HL-60 (cell line): Measurements from ENCODE around the gene RGS10.

Experiments used
- CTCF ChIP-seq: IDR thresholded peaks from one replicate; pipeline ENCODE4 v1.5.1; 2011; ENCODE audit warnings: low read length, control low read depth, inconsistent platforms; ENCODE audit not compliant: insufficient read depth
- POLR2AphosphoS5 ChIP-seq: IDR thresholded peaks from 2 replicates; pipeline ENCODE4 v1.6.1; 2012; ENCODE audit warnings: low read depth
- SPI1 ChIP-seq: IDR thresholded peaks from 2 replicates; pipeline ENCODE4 v1.6.1; 2012; ENCODE audit warnings: low read depth, mild to moderate bottlenecking, borderline replicate concordance
- TF ChIP-seq, protein P1 (sequence below): IDR thresholded peaks from 2 replicates; pipeline ENCODE4 v1.6.1; 2012; ENCODE audit warnings: low read depth; ENCODE audit not compliant: insufficient replicate concordance

DNA sequence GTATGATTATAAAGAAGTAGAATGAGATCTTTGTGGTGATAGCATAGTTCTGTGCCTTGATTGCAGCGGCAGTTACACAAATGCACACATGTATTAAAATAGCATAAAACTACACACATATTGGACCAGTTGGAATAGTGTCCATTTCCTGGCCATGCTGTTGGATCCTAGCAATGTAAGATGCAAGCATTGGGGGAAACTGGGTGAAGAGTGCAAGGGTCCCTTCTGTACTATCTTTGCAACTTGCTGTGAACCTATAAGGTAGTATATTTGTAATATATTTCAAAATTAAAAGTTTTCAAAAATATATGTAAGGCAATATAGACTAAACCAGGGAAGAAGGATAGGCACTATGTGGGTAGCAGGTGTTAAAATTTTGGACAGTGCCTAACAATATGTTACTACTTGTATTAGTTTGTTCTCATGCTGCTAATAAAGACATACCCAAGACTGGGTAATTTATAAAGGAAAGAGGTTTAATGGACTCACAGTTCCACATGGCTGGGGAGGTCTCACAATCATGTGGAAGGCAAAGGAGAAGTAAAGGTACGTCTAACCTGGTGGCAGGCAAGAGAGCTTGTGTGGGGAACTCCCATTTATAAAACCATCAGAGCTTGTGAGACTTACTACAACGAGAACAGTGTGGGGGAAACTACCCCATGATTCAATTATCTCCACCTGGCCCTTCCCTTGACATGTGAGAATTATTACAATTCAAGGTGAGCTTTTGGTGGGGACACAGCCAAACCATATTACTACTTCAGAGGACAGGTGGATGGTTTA lies 71.4 kb downstream of the RGS10 start:
- TF ChIP-seq CTCF, result no peak
- TF ChIP-seq, protein P1, sequence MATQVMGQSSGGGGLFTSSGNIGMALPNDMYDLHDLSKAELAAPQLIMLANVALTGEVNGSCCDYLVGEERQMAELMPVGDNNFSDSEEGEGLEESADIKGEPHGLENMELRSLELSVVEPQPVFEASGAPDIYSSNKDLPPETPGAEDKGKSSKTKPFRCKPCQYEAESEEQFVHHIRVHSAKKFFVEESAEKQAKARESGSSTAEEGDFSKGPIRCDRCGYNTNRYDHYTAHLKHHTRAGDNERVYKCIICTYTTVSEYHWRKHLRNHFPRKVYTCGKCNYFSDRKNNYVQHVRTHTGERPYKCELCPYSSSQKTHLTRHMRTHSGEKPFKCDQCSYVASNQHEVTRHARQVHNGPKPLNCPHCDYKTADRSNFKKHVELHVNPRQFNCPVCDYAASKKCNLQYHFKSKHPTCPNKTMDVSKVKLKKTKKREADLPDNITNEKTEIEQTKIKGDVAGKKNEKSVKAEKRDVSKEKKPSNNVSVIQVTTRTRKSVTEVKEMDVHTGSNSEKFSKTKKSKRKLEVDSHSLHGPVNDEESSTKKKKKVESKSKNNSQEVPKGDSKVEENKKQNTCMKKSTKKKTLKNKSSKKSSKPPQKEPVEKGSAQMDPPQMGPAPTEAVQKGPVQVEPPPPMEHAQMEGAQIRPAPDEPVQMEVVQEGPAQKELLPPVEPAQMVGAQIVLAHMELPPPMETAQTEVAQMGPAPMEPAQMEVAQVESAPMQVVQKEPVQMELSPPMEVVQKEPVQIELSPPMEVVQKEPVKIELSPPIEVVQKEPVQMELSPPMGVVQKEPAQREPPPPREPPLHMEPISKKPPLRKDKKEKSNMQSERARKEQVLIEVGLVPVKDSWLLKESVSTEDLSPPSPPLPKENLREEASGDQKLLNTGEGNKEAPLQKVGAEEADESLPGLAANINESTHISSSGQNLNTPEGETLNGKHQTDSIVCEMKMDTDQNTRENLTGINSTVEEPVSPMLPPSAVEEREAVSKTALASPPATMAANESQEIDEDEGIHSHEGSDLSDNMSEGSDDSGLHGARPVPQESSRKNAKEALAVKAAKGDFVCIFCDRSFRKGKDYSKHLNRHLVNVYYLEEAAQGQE, result no peak
- no peak for TF ChIP-seq SPI1
- TF ChIP-seq POLR2AphosphoS5, result no peak
